ENCODE results near the gene SEMA4C.

The SEMA4C gene

GRCh38 chr2:96815326-96816126 lies 54.4 kb downstream of the SEMA4C start:
- no peak for DNase-seq (ENCODE audit: extremely low read depth, low read depth)
- TF ChIP-seq CTCF (IDR thresholded peaks at IDR 0.05; ENCODE audit: low read depth, low read length, missing control alignments): no peak
- peak overlapping the region; percentile 60 for H3K4me3 ChIP-seq (replicated peaks; ENCODE audit: low read depth, low read length)

GRCh38 chr2:96813656-96814055 lies 56.2 kb downstream of the SEMA4C start:
- no peak for DNase-seq (ENCODE audit: extremely low read depth, low read depth)
- TF ChIP-seq CTCF (IDR thresholded peaks at IDR 0.05; ENCODE audit: low read depth, low read length, missing control alignments): no peak
- no peak overlapping the region for H3K4me3 ChIP-seq (replicated peaks; ENCODE audit: low read depth, low read length)

- no peak overlapping the region for H3K4me3 ChIP-seq (replicated peaks; ENCODE audit: low read depth, low read length)
- TF ChIP-seq CTCF (IDR thresholded peaks at IDR 0.05; ENCODE audit: low read depth, low read length, missing control alignments): no peak
- no peak for DNase-seq (ENCODE audit: extremely low read depth, low read depth)
These were observed 58.0 kb downstream of the SEMA4C start for GRCh38 chr2:96811917-96812316.

- no peak for DNase-seq (ENCODE audit: extremely low read depth, low read depth)
- no peak overlapping the region for H3K4me3 ChIP-seq (replicated peaks; ENCODE audit: low read depth, low read length)
- TF ChIP-seq CTCF (IDR thresholded peaks at IDR 0.05; ENCODE audit: low read depth, low read length, missing control alignments): no peak
These were observed 59.1 kb downstream of the SEMA4C start for GRCh38 chr2:96810783-96811192.

- no peak overlapping the region for H3K4me3 ChIP-seq (replicated peaks; ENCODE audit: low read depth, low read length)
- no peak for DNase-seq (ENCODE audit: extremely low read depth, low read depth)
- no peak for TF ChIP-seq CTCF (IDR thresholded peaks at IDR 0.05; ENCODE audit: low read depth, low read length, missing control alignments)
These were observed 59.7 kb downstream of the SEMA4C start for GRCh38 chr2:96809951-96810782.

Data from HFF-Myc (cell line).